ENCODE data around the gene C17orf113.
"Not testable (repeated sequence)": the region's sequence is repeated elsewhere in the genome, so short reads cannot be mapped to it uniquely, and the experiment has no call there.

The C17orf113 gene

GRCh38 chr17:42016411-42016831 lies 34.0 kb downstream of the C17orf113 start:
- DNase-seq = no peak

- DNase-seq = not testable (repeated sequence)
These were observed 36.7 kb downstream of the C17orf113 start for GRCh38 chr17:42013740-42014139.

- DNase-seq = not testable (repeated sequence)
These were observed 38.0 kb downstream of the C17orf113 start for GRCh38 chr17:42012363-42012762.

- no peak for DNase-seq
These were observed 39.4 kb downstream of the C17orf113 start for GRCh38 chr17:42010898-42011516.

GRCh38 chr17:42010266-42010680 lies 40.1 kb downstream of the C17orf113 start:
- DNase-seq = not testable (repeated sequence)

- no peak for DNase-seq
These were observed 41.2 kb downstream of the C17orf113 start for GRCh38 chr17:42009170-42009569.

GRCh38 chr17:42005166-42005565 lies 45.2 kb downstream of the C17orf113 start:
- DNase-seq = no peak

GRCh38 chr17:42002792-42003301 lies 47.6 kb downstream of the C17orf113 start:
- DNase-seq = no peak

- no peak for DNase-seq
These were observed 48.1 kb downstream of the C17orf113 start for GRCh38 chr17:42002175-42002791.

GRCh38 chr17:42001729-42002128 lies 48.7 kb downstream of the C17orf113 start:
- DNase-seq = no peak

GRCh38 chr17:42000413-42001133 lies 49.8 kb downstream of the C17orf113 start:
- no peak for DNase-seq

GRCh38 chr17:41998497-41998896 lies 51.9 kb downstream of the C17orf113 start:
- DNase-seq = no peak

- DNase-seq = no peak
These were observed 53.6 kb downstream of the C17orf113 start for GRCh38 chr17:41996855-41997164.

- DNase-seq = no peak
These were observed 57.8 kb downstream of the C17orf113 start for GRCh38 chr17:41992576-41992975.

- DNase-seq = no peak
These were observed 60.5 kb downstream of the C17orf113 start for GRCh38 chr17:41989702-41990419.

GRCh38 chr17:41988418-41988817 lies 62.0 kb downstream of the C17orf113 start:
- DNase-seq = no peak

Measured in NCI-H187 treated with DMSO at 0.1 percent for 48 hours (cell line).